ENCODE results near the gene TLDC2.
"Not testable (repeated sequence)": the region's sequence is repeated elsewhere in the genome, so short reads cannot be mapped to it uniquely, and the experiment has no call there.

Gene TLDC2

GRCh38 chr20:36833275-36834020 lies 42.5 kb upstream of the TLDC2 start:
- TF ChIP-seq, protein P1, sequence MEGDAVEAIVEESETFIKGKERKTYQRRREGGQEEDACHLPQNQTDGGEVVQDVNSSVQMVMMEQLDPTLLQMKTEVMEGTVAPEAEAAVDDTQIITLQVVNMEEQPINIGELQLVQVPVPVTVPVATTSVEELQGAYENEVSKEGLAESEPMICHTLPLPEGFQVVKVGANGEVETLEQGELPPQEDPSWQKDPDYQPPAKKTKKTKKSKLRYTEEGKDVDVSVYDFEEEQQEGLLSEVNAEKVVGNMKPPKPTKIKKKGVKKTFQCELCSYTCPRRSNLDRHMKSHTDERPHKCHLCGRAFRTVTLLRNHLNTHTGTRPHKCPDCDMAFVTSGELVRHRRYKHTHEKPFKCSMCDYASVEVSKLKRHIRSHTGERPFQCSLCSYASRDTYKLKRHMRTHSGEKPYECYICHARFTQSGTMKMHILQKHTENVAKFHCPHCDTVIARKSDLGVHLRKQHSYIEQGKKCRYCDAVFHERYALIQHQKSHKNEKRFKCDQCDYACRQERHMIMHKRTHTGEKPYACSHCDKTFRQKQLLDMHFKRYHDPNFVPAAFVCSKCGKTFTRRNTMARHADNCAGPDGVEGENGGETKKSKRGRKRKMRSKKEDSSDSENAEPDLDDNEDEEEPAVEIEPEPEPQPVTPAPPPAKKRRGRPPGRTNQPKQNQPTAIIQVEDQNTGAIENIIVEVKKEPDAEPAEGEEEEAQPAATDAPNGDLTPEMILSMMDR (IDR thresholded peaks at IDR 0.05; ENCODE audit: low read depth, low read length): no peak
- H3K4me3 ChIP-seq (replicated peaks in 1 of 2; ENCODE audit: low read depth in 2 of 2, low read length in 2 of 2): no peak overlapping the region
- DNase-seq (ENCODE audit: low read depth in 2 of 2): no peak

DNA sequence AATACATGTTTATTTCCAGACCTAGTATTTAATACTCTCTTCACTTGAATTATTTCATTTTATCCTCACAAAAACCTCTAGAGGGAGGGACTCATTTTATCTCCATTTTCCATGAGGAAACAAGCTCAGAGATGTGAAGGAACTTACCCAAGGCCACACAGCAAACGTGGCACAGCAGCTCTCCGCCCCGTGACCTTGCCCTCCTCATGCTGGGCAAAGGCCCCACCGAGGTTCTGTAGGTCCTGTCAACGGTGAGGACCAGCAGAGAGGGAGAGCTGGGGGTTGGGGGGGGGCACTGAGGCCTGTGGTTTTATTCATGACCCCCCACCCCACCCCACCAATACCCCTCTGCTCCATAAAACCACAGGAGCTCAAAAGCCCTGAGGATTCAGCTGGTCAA lies 40.9 kb upstream of the TLDC2 start:
- no peak for DNase-seq (ENCODE audit: low read depth in 2 of 2)
- no peak overlapping the region for H3K4me3 ChIP-seq (replicated peaks in 1 of 2; ENCODE audit: low read depth in 2 of 2, low read length in 2 of 2)
- TF ChIP-seq, protein P1 (IDR thresholded peaks at IDR 0.05; ENCODE audit: low read depth, low read length): no peak

DNA sequence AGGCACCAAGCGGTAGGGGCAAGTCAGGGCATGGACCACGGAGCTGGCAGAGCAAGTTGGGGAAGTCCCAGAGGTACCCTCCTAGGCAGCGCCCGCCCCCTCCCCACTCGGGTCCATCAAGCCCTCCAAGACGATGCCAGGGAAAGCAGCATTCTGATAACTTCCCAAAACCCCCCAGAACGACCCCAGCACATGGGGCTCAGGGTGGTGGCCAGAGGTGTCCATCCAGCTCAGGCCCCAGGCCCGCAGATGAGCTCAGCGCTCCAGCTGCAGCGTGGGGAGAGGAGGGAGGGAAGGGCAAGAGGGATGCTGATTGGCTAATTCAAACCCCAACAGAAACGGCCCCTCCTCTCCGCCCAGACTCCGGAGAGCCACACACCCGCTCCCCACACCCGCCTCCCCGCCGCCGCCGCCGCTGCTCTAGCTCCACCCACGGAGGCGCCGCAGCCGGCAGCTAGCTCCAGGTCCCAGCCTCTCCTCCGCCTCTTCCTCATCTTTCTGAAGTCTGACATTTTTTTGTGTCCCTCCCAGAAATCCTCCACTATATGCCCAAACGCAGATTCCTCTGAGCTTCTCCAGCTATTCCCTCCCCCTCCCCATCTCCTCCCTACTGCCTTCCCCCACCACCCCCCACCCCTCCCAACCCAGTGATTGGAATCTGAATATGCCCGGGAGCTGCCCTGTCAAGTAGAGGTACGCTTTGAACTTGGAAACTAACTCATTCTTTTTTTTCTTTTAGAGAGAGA lies 40.3 kb upstream of the TLDC2 start:
- H3K4me3 ChIP-seq (replicated peaks in 1 of 2; ENCODE audit: low read depth in 2 of 2, low read length in 2 of 2): no peak overlapping the region
- TF ChIP-seq, protein P1 (IDR thresholded peaks at IDR 0.05; ENCODE audit: low read depth, low read length): no peak
- DNase-seq (ENCODE audit: low read depth in 2 of 2): peak; percentile 96

- peak; percentile 61 to 67 for DNase-seq (ENCODE audit: low read depth in 2 of 2)
- TF ChIP-seq, protein P1 (IDR thresholded peaks at IDR 0.05; ENCODE audit: low read depth, low read length): peak; percentile 49
- no peak overlapping the region for H3K4me3 ChIP-seq (replicated peaks in 1 of 2; ENCODE audit: low read depth in 2 of 2, low read length in 2 of 2)
Measured at GRCh38 chr20:36836591-36837269, 39.2 kb upstream of the TLDC2 start.

- H3K4me3 ChIP-seq (replicated peaks in 1 of 2; ENCODE audit: low read depth in 2 of 2, low read length in 2 of 2); DNase-seq (ENCODE audit: low read depth in 2 of 2): not testable (repeated sequence)
Measured at GRCh38 chr20:36838376-36838775, 37.6 kb upstream of the TLDC2 start.

- TF ChIP-seq, protein P1 (IDR thresholded peaks at IDR 0.05; ENCODE audit: low read depth, low read length): no peak
- no peak overlapping the region for H3K4me3 ChIP-seq (replicated peaks in 1 of 2; ENCODE audit: low read depth in 2 of 2, low read length in 2 of 2)
- DNase-seq (ENCODE audit: low read depth in 2 of 2): no peak
Measured at GRCh38 chr20:36839150-36839549, 36.8 kb upstream of the TLDC2 start.

DNA sequence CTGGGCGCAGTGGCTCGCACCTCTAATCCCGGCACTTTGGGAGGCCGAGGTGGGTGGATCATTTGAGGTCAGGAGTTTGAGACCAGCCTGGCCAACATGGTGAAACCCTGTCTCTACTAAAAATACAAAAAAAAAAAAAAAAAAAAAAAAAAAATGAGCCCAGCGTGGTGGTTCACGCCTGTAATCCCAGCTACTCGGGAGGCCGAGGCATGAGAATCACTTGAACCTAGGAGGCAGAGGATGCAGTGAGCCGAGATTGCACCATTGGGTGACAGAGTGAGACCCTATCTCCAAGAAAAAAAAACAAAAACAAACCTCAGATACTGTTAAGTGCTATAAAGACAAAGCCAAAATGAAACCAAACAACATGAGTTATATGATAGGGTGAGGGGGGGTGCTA lies 34.9 kb upstream of the TLDC2 start:
- not testable (repeated sequence) for H3K4me3 ChIP-seq (replicated peaks in 1 of 2; ENCODE audit: low read depth in 2 of 2, low read length in 2 of 2); DNase-seq (ENCODE audit: low read depth in 2 of 2)

Data from cardiac fibroblast (primary cell).